Activated CD8-positive, alpha-beta memory T cell treated with anti-CD3 and anti-CD28 coated beads for 1 hour (primary cell): ENCODE results near the gene PAPLN.

Source experiments
- DNase-seq, 2 donors: peaks; one replicate each; pipeline ENCODE4 v3.0.0-alpha.2; 2020; ENCODE audit warnings: low read depth in 1 of 2; ENCODE audit errors: extremely low read depth in 1 of 2

The PAPLN gene

GRCh38 chr14:73258845-73259611, 21.7 kb downstream of the PAPLN start:
- DNase-seq = no peak

- DNase-seq = no peak
Measured at GRCh38 chr14:73259837-73260236, 22.5 kb downstream of the PAPLN start.

GRCh38 chr14:73260574-73260973, 23.3 kb downstream of the PAPLN start:
- DNase-seq = no peak

GRCh38 chr14:73261075-73261474, 23.8 kb downstream of the PAPLN start:
- DNase-seq = no peak

- no peak for DNase-seq
Measured at GRCh38 chr14:73261520-73262426, 24.5 kb downstream of the PAPLN start.

- no peak for DNase-seq
Measured at GRCh38 chr14:73262427-73263183, 25.3 kb downstream of the PAPLN start.

- no peak for DNase-seq
Measured at GRCh38 chr14:73263606-73264005, 26.3 kb downstream of the PAPLN start.

- no peak for DNase-seq
Measured at GRCh38 chr14:73264080-73264884, 27.0 kb downstream of the PAPLN start.

- DNase-seq = no peak
Measured at GRCh38 chr14:73264885-73265720, 27.8 kb downstream of the PAPLN start.

- no peak for DNase-seq
Measured at GRCh38 chr14:73265721-73266046, 28.4 kb downstream of the PAPLN start.

- DNase-seq = no peak
Measured at GRCh38 chr14:73266317-73266716, 29.0 kb downstream of the PAPLN start.

GRCh38 chr14:73267474-73267873, 30.2 kb downstream of the PAPLN start:
- no peak for DNase-seq

- no peak for DNase-seq
Measured at GRCh38 chr14:73269729-73270531, 32.6 kb downstream of the PAPLN start.

GRCh38 chr14:73272393-73272792, 35.1 kb downstream of the PAPLN start:
- DNase-seq = no peak

GRCh38 chr14:73273799-73274198, 36.5 kb downstream of the PAPLN start:
- no peak for DNase-seq

GRCh38 chr14:73276836-73277235, 39.5 kb downstream of the PAPLN start:
- no peak for DNase-seq

- DNase-seq = no peak
Measured at GRCh38 chr14:73277376-73277775, 40.1 kb downstream of the PAPLN start.

GRCh38 chr14:73280903-73281302, 43.6 kb downstream of the PAPLN start:
- no peak for DNase-seq
